ENCODE data around the gene TRPV4.
"Not testable (repeated sequence)": the region's sequence is repeated elsewhere in the genome, so short reads cannot be mapped to it uniquely, and the experiment has no call there.

Gene TRPV4

DNA sequence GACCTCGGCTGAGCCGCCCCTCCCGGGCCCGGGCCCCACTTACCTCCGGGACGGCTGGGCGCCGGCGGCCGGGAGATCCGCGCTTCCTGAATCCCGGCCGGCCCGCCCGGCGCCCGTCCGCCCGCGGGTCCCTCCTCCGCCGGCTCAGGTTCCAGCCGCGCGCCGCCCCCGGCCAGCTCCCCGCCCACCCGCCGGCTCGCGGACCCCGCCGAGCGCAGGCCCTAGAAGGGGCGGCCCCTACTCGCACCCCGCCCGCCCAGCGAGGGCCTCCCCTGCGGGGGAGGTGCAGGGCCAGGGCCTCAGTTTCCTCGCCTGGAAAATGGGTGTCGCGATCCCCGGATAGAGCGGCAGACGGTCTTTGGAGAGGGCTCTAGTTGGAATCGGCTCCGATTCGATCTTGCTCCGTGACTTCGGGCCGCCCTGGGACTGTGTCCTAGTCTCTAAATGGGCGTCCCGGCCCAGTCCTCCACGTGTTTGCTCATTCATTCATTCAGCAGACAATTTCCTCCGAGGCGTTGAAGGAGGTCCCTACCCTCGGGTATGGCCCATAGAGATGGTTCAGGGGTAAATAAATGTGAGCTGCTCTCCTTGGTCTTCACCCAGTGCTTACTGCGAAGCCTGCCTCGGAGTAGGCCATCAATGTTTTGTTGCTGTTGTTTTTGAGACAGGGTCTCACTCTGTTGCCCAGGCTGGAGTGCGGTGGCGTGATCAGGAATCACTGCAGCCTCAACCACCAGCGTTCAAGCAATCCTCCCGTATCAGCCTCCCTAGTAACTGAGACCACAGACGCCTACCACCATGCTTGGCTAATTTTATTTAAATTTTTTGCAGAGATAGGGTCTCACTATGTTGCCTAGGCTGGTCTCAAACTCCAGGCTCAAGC is at the start of gene TRPV4:
TSS of gene TRPV4 (minus strand) at position 92 of the 883 bp plus-strand sequence. CDS start 18,602 bp downstream, outside the sequence.
- DNase-seq, result no peak

DNA sequence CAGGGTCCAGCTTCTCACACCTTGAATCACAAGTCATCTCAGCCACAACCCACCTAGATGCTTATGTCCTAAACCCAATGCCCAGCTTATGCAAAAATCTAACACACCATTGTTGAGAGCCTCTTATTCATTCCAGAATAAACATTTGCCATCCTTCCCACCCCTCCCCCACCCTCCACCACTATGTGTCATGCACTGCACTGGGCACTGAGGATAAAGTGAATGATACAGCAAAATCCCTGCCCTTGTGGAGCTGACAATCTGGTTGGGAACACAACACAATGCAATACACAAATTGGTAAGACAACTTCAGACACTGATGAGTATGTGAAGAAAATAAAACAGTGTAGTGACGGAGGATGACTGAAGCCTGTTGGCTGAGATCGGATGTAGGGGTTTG is 48.6 kb upstream of the TRPV4 start:
- no peak for DNase-seq

DNA sequence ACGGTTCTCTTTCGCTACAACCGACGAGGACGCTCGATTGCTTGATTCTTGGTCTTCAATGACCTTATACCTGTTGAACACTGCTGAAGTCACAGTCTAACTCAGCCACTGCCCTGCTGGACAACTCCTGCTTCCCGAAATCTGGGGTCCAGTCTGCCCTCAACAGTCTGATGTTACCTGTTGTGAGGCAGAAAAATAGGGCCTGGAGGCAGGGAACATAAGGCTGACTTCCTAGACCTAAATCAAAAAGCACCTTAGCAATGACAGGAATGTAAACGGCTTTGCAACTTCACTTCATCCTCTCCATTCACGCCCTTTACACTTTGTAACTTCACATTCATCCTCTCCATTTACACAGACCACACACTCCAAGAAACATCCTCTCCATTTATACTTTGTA is 47.7 kb upstream of the TRPV4 start:
- no peak for DNase-seq

DNA sequence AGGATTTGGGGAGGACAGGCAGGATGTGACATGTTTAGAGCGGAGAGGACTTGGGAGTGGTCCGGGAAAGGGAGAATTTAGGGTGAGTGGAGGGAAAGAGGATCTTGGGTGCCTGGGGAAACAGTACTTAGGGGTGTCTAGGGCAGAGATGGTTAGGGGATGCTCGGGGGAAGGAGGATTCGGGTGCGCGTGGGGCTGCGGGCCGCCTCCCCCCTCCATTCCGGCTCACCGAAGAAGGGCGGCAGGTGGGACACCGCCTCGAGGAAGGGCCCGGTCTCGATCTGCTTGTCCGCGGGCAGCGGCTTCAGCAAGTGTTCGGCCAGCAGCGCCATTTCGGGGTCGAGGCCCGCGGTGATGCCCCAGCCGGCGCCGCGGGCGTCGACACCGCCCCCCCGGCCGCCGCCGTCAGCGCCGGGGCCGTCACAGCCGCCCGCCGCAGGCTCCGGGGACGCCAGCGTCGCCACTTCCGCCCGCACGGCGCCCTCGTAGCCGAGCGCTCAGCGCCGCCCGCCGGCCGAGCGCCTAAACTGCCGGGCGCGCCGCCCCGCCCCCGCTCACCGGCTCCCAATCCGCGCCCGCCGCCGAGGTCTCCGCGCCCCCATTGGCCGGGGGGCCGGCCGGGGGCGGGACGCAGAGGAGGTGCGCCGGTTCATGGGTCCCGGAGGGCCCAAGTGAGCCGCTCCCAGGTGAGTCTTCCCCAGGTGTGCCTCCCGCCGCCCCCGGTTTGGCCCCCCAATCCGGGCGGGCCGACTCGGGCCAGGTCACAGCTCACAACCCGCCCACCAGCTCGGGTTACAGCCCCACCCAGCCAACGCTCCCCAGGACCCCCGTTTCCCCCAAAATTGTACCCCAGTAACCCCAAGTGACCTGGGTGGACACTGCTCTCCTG is 47.1 kb upstream of the TRPV4 start, which contains the start of gene GLTP:
TSS of gene GLTP (minus strand) at position 499 of the 889 bp plus-strand sequence. CDS start at position 332, 167 bp downstream.
- DNase-seq, result peak; percentile 85

DNA sequence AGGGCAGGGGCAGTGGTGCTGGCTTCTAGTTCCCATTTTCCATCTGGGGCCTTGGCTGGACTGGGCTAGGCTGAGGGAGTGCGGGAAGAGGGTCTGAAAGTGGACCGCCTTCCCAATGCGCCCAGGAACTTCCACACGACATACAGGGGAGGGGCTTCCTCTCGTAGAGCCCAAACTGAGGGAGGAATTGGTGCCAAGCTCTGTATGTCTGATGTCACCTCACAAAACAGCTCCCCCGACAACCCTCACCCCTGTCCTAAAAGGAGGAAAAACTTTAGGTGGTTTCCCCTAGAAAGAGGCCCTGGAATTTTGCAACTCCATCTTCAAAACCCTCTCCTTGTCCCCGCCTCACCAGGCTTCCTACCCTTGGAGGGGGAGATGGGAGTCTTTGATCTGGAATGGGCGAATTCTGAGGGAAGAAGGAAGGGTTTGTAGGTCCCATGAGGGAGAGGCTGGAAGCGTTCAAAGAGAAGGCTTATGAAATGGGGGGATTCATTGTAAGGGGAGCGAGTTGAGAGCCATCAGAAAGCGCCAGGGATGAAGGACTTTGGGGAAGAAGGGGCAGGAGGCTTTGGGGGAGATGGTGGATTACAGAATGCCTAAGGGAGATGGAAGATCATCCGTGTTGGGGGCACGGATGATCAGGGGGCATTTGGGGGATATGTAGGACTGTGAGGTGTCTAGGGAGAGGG is 46.3 kb upstream of the TRPV4 start:
- DNase-seq, result peak; percentile 45

DNA sequence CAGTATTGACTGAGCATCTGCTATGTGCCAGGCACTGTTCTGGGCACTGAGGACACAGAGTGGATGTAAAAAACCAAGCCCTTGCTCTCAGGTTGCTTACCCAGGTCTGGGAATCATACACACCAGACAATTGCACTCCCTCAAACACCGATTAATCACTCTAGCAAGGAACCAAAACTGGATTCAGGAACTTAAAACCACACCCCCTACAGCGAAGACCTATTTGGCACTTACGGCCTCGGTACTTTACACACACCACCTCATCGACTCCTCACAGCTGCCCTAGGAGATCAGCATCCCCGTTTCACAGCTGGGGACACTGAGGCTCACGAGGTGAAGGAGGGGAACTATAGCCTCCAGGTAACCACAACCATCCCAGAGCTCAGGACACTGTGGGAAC is 45.6 kb upstream of the TRPV4 start:
- DNase-seq, result no peak

DNA sequence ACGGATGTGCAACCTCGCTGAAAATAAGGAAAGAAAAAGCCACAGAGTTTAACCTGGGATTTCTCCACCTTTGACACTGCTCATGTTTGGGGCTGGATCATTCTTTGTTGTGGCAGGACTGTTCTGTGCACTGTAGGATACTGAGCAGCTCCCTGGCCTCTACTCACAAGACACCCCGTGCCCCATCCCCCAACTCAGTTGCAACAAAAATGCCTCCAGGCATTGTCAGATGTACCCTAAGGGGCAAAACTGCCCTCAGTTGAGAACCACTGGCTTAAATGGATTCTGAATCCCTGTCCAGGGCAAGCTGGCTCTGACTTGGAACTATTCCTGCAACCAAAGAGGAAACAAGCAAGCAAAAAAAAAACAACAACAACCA is 45.0 kb upstream of the TRPV4 start:
- DNase-seq, result peak; percentile 58

DNA sequence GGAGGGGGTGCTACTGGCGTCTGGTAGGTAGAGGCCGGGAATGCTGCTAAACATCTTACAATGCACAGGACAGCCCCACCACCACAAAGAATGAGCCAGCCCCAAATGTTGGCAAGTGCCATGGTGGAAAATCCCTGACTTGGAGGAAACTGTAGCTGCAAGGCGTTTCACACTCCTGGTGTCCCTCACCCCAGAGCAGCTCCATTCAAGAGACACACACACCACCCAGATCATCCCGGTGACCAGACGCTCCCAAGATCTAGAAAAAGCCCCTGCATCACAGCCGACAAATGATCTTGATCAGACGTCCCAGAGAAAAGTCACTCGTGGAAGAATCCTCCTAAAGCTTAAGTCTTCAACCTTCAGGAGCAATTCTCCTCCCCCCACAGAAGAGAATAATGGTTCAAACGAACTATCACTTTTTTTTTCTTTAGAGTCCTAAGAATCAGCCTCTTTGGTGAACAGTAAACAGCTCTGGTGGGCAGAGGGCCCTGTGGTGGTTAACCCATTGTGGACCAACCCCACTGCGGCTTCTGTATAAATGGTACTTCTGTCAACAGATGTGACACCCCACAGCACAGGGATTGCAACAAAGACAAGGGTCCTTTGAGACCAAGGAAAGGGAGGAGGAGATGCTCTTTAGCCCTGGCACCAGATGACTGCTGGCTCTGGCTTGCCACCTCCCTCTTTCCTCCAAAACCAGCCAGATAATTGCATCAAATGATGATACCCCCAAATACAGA is 44.5 kb upstream of the TRPV4 start:
- DNase-seq, result peak; percentile 58

DNA sequence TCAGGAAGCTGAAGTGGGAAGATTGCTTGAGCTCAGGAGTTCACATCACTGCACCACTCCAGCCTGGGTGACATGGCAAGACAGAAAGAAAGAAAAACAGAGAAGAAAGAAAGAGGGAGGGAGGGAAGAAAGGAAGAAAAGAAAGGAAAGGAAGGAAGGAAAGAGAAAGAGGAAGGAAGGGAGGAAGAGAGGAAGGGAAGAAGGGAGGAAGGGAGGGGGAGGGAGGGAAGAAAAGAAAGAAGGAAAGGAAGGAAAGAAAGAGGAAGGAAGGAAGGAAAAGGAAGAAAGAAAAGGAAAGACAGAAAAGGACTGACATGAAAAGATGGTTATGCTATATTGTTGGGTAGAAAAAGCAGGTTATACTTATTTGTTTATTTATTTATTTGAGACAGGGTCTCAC is 43.2 kb upstream of the TRPV4 start:
- DNase-seq, result no peak

DNA sequence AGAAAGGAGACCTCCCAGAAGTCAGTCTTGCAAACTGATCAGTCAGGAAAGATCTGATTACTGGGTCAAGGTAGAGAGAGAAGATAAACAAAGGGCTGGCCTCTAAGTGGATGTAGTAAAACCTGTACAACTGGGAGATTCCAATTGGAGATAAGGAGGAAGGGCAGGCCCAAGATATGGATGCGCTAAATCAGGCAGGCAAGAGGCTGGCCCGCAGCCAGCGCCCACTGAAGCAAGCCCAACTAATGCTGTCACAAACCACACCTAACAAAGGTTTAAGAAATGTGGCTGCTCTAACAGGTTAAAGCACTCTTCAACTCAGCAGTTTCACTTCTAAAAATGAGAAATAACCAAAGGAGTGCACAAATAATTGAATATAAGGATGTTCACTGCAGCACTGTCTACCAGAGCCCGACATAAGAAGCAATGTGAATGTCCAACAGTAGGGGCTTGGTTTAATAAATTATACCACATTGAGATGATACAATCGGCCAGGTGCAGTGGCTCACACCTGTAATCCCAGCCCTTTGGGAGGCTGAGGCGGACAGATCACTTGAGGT is 42.5 kb upstream of the TRPV4 start:
- no peak for DNase-seq

DNA sequence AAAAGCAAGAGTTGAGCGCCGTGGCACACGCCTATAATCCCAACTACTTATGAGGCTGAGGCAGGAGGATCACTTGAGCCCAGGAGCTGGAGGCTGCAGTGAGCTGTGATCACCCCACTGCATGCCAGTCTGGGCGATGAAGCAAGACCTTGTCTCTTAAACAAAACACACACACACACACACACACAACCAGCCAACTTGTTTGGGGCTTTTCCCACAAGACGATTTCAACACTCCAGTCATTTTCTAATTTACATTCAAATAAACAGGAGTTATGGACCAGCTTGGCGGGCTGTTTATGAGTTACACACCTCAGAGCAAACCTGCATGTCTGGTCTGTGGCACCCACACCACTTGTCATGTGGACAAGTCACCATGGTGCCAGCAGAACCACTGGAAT is 40.5 kb upstream of the TRPV4 start:
- DNase-seq, result no peak

DNA sequence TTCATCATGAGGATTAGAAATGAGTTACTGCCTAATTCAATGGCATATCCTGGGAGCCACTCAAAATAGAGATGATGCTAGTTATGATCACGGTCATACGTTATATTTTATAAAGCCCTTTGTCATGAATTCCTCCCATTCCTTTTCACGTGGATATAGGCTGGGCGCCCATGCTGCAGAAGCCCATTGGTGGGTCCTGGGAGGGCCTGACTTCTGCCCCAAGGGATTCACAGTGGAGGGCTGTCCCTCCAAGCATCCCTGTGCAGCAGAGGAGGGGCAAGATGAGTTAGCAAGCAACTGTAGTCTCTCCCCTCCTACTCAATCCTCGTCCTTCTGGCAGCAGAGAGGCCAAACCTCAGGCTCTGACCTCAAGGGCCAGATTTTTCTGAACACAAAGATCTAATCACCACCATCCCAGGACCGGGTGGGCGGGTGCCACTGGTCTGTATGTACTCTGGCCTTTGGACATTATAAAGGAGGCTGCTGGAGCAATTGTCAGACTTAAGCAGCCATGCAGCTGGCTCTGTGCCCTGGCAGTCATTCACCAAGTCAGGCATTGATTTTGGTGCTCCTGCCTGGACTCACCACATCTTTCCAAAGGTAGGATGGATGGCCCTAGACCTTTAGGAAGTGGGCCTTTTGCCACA is 38.6 kb upstream of the TRPV4 start:
- no peak for DNase-seq

DNA sequence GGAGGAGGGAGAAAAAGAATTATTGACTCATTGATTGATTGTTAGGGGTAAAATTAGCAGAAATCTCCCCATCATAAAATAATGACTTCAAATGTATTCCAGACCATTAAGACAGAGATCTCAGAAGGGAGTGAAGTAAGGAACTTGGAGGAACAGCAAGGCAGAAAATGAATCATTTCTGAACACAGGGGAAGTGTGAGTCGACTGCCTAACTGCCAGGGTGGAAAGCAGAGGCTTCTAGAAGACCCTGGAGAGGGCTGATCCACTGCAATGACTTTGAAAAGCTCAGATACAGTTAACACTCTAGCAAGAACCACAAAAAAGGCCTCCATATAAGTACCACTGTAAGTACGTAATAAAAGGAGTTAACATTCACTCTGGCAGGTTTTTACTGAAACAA is 37.5 kb upstream of the TRPV4 start:
- DNase-seq, result no peak

DNA sequence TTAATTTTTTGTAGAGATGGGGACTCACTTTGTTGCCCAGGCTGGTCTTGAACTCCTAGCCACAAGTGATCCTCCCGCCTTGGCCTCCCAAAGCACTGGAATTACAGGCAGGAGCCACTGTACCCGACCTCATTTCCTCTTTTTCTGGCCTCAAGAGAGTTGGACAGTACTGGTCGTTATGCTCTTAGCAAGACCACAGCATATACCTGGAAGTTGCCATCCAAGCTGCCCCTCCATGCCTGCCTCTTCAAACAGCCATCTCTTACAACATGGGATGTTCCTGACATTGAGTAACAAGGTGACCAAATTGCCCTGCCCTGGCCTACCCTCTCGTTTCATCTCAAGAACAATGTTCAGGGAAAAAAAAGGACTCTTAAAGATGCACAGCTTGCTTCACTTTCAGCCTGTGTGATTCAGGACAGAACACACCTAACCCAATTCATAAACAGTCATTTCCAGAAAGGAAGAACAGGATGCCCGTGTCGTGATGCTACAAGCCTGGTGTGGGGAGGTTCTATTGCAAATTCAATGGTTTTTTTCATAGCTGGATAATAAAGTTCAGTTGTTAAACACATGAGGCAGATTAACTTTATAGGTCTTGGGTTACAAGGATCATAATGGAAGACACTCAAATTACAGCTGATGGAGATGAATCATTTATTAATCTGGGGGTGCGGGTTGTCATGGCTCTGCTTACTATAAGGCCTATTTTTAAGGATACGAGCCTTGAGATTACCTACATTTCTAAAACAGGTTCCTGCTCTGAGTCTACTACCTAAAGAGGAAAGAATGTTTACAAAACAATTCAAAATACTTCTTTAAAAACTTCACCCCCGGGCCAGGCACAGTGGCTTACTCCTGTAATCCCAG is 35.2 kb upstream of the TRPV4 start:
- DNase-seq, result no peak

DNA sequence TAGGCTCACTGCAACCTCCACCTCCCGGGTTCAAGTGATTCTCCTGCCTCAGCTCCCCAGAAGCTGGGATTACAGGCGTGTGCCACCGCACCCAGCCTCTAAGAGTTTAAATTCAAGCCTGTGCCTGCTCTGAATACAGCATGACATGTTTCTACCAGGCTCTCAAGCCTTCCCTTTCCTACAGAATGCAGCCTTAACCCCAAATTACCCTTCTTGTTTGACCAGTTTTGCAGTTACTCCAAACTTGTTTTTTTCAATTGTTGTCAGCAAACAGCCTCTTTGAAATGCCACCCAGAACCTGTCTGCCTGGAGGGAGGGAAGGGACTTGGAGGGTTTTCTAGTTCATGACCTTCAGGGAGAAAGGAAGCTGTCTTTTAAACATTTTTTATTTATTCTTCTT is 31.7 kb upstream of the TRPV4 start:
- no peak for DNase-seq

DNA sequence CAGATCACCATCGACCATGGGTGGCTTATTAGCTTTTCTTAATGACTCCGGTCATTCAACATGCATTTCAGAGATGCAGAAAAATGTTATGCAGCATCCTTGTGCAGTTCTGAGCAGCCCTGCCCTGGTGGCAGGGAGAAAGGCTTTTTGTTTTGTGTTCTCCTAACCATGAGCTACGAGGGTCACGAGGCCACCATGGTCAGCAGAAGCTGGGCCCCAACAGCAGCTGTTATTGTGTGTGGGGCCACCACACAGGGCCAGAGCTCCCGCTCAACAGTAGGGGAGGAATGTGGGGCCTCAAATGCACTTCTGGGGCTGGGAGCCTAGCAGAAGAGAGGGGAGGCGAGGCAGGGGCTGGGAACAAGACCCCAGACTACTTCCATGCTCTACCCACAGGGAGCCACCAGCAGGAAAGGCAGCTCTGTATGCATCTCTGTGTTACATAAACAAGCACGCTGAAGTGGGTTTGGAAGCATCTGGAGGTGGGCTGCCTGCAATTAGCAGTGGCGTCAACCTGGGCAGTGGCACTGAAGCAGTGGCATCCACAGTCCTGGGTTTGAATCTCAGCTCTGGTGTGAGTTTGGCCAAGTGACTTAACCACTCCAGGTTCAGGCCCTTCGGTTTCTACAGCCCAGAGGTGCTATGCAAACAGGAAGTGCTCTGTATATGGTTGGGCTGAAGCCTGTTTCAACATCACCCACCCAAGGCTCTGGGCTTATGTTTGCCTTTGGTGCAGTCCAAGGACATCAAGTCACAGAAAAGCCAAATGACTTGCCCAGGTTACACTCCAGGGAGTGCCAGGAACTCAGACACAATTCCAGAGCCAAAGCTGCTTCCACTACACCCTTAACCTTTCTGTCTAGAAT is 30.9 kb upstream of the TRPV4 start:
- DNase-seq, result peak; percentile 82

DNA sequence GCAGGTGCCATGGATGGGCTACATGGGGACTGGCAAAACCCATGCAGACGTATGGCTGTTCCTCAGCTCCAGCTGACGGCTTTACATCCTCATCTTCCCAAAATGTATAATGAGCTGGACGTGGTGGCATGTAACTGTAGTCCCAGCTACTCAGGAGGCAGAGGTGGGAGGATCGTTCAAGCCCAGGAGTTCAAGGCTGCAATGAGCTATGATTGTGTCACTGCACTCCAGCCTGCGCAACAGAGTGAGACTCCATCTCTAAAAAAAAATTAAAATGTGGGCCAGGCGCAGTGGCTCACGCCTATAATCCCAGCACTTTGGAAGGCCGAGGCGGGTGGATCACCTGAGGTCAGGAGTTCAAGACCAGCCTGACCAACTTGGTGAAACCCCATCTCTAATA is 29.3 kb upstream of the TRPV4 start:
- DNase-seq, result not testable (repeated sequence)

DNA sequence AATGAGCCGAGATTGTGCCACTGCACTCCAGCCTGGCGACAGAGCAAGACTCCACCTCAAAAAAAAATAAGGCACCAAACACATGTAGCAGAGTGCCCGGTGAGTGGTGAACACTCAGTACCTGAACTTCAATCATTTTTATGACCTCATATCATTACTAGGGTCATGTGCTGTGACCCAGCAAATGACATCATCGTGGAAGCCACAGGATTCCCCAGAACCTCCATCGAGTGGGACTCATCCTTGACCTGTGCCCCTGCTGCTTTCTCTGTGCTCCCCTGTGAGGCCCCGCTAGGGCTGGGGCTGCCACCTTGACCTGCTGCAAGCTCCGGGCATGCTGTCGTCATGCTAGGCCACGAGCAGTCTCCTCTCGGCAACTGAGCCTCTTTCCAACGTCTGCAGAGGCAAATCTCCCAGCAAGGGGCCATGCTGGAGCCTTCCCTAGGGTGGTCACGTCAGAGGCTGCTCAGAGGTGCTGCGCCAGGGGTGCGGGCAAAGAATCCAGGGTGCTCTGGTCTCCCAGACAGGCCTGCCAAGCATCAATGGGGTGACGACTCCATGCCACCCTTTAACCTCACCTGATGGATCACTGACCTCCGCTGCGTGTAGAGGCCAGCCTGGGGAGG is 28.6 kb upstream of the TRPV4 start:
- no peak for DNase-seq

DNA sequence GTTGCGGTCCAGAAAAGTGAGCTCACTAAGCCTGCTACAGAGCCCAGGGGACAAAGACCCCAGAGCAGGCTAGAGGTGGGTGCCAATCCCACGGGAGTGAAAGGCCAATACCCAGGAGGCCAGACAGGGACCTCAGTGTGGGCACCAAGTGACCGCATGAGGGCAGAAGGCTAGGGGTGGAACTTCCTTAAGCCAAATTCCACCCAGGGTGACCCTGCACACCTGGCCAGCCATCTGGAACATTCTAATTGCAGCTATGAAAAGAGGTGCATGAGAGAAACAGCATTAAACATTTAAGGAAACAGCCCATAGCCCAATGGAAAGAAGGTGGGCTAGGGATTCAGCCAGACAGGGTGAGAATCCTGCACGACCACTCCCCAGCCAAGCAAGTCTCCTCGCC is 27.8 kb upstream of the TRPV4 start:
- DNase-seq, result no peak

Measured in midbrain (tissue), 1 donor.